Measurements from ENCODE around the gene DDRGK1.
A peak's percentile ranks its signal among the peaks of the same experiment; 100 is the strongest.

Gene DDRGK1

GRCh38 chr20:3204124-3204794 lies at the start of gene DDRGK1:
Gene DDRGK1 (minus strand): TSS chr20:3204682. CDS start chr20:3204627, 55 bp downstream.
- Histone ChIP-seq H3K27me3 (ENCODE audit: control insufficient read depth, low read length) (no peaks in the 10 kb centered on the region), H3K27ac (ENCODE audit: low read depth, low read length) (peak within 1 kb of the TSS; percentile 47)

GRCh38 chr20:3251806-3252205 lies 47.3 kb upstream of the DDRGK1 start:
- Histone ChIP-seq H3K4me3 (ENCODE audit: low read length) (no peak overlapping the region), H3K9me2 (replicated peaks; ENCODE audit: control insufficient read depth, low read length) (no peaks in the 10 kb centered on the region), H3F3A (ENCODE audit: control insufficient read depth, insufficient read depth) (no peaks in the 10 kb centered on the region), H3K27me3 (ENCODE audit: control insufficient read depth, low read length) (peaks cover 28% of the 10 kb centered on the region), H3K4me2 (ENCODE audit: low read length) (no peak overlapping the region), H3K9me3 (ENCODE audit: control insufficient read depth, insufficient read depth, low read length) (no peaks in the 10 kb centered on the region), H3K4me1 (ENCODE audit: control insufficient read depth, low read length) (no peaks in the 10 kb centered on the region), H3K27ac (ENCODE audit: low read depth, low read length) (no peak overlapping the region), H3K36me3 (ENCODE audit: control insufficient read depth, low read length) (no peaks in the 10 kb centered on the region), H4K20me1 (ENCODE audit: control insufficient read depth, insufficient read depth, low read depth, low read length) (no peaks in the 10 kb centered on the region; the same call in 1 of the 2 replicates), H3K79me2 (ENCODE audit: control insufficient read depth, low read length) (no peaks in the 10 kb centered on the region)
- TF ChIP-seq CTCF (IDR thresholded peaks at IDR 0.05; ENCODE audit: low read depth, low read length, poor library complexity, severe bottlenecking) (no peak), EZH2phosphoT487 (IDR thresholded peaks at IDR 0.05; ENCODE audit: borderline replicate concordance, low read length) (no peak)

More at GRCh38 chr20:3204124-3204794, at the start of gene DDRGK1:
- Histone ChIP-seq H3K4me3 (ENCODE audit: low read length) (peak within 1 kb of the TSS; percentile 78), H3K36me3 (ENCODE audit: control insufficient read depth, low read length) (peaks cover 32% of the 10 kb centered on the region), H3K79me2 (ENCODE audit: control insufficient read depth, low read length) (peaks cover 40% of the 10 kb centered on the region), H3K9me2 (replicated peaks; ENCODE audit: control insufficient read depth, low read length) (no peaks in the 10 kb centered on the region), H3K9me3 (ENCODE audit: control insufficient read depth, insufficient read depth, low read length) (no peaks in the 10 kb centered on the region), H3F3A (ENCODE audit: control insufficient read depth, insufficient read depth) (no peaks in the 10 kb centered on the region), H4K20me1 (ENCODE audit: control insufficient read depth, insufficient read depth, low read depth, low read length) (no peaks in the 10 kb centered on the region), H3K4me2 (ENCODE audit: low read length) (peak within 1 kb of the TSS; percentile 86), H3K4me1 (ENCODE audit: control insufficient read depth, low read length) (peaks cover 19% of the 10 kb centered on the region)
- TF ChIP-seq CTCF (IDR thresholded peaks at IDR 0.05; ENCODE audit: low read depth, low read length, poor library complexity, severe bottlenecking): no peak
- no peak for TF ChIP-seq EZH2phosphoT487 (IDR thresholded peaks at IDR 0.05; ENCODE audit: borderline replicate concordance, low read length)

GRCh38 chr20:3250091-3250504 lies 45.6 kb upstream of the DDRGK1 start:
- H3F3A ChIP-seq (ENCODE audit: control insufficient read depth, insufficient read depth): no peaks in the 10 kb centered on the region
- no peaks in the 10 kb centered on the region for H3K79me2 ChIP-seq (ENCODE audit: control insufficient read depth, low read length)
- H3K9me3 ChIP-seq (ENCODE audit: control insufficient read depth, insufficient read depth, low read length): no peaks in the 10 kb centered on the region
- H4K20me1 ChIP-seq (ENCODE audit: control insufficient read depth, insufficient read depth, low read depth, low read length): no peaks in the 10 kb centered on the region; the same call in 1 of the 2 replicates
- TF ChIP-seq CTCF (IDR thresholded peaks at IDR 0.05; ENCODE audit: low read depth, low read length, poor library complexity, severe bottlenecking) (no peak), EZH2phosphoT487 (IDR thresholded peaks at IDR 0.05; ENCODE audit: borderline replicate concordance, low read length) (no peak)
- H3K36me3 ChIP-seq (ENCODE audit: control insufficient read depth, low read length): no peaks in the 10 kb centered on the region
- no peaks in the 10 kb centered on the region for H3K9me2 ChIP-seq (replicated peaks; ENCODE audit: control insufficient read depth, low read length)
- no peak overlapping the region for H3K4me3 ChIP-seq (ENCODE audit: low read length)
- H3K4me2 ChIP-seq (ENCODE audit: low read length): no peak overlapping the region
- no peak overlapping the region for H3K27ac ChIP-seq (ENCODE audit: low read depth, low read length)
- H3K4me1 ChIP-seq (ENCODE audit: control insufficient read depth, low read length): no peaks in the 10 kb centered on the region
- H3K27me3 ChIP-seq (ENCODE audit: control insufficient read depth, low read length): peaks cover 28% of the 10 kb centered on the region
